ENCODE measurements around the gene DARS1.
"Not testable (repeated sequence)": the region's sequence is repeated elsewhere in the genome, so short reads cannot be mapped to it uniquely, and the experiment has no call there.

Gene DARS1

DNA sequence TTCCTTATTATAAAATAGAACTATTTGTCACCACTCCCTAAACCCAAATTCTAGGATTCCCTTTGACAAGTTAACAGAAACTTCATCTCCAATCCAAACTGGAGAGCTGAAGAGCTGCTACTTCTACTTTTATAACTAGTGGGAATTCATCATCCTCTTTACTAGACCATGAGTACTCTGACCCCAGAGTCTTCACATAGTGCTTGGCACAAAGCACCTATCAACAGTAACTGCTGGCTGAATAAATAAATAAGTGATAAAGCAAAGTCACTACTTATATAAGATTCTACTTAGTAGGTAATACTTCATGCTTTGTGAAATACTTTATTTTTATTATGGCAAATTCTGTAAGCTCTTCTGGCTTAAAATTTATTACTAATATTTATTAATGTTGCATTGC lies 49.5 kb downstream of the DARS1 start:
- DNase-seq: no peak

DNA sequence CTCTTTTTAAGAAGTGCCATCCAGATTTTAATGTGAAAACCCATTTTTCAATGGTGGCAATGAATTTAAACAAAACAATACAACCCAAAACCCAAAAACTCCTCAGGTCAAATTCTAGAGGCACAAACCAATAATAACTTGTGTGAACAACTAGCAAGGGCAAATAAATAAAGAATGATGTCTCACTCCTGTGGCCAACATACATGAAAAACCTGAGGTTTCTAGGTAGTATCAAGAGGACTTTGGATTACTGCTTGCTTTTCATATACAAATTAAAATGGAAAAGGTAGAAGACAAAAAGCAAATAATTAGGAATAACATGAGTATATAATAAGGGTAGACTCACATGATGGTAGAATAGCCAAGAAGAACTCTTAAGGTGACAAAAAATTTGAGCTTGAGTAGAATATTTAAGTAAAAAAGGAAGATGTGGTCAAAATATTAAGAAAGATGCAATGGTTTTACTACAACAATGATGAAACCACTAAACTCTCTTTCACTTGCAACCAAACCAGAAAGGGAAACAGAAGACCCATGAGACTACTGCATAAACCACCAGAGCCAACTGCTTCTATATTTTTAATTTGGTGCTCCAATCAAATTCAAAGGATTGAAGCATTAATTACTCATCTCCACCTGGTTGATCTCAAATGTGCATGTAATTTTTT lies 53.5 kb downstream of the DARS1 start:
- no peak for DNase-seq

- DNase-seq: no peak
Measured at GRCh38 chr2:135926605-135927004, 58.8 kb downstream of the DARS1 start.

GRCh38 chr2:135925571-135925970 lies 59.9 kb downstream of the DARS1 start:
- DNase-seq: no peak

- no peak for DNase-seq
Measured at GRCh38 chr2:135916207-135916606, 69.2 kb downstream of the DARS1 start.

- no peak for DNase-seq
Measured at GRCh38 chr2:135914485-135914884, 70.9 kb downstream of the DARS1 start.

- no peak for DNase-seq
Measured at GRCh38 chr2:135913727-135914365, 71.6 kb downstream of the DARS1 start.

DNA sequence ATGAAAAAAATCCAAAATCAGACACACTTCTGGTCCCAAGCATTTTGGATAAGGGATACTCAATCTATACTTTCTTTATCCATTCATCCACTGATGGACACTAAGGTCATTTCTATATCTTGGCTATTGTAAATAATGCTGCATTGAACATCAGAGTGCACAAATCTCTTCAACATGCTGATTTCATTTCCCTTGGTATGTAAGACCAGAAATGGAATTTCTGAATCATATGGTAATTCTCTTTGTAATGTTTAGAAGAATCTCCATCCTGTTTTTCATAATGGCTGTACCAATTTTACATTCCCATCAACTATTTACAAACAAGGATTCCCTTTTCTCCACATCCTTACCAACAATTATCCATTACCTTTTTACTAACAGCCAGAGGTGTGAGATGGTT lies 75.5 kb downstream of the DARS1 start:
- no peak for DNase-seq

GRCh38 chr2:135905679-135906078 lies 79.7 kb downstream of the DARS1 start:
- DNase-seq: no peak

DNA sequence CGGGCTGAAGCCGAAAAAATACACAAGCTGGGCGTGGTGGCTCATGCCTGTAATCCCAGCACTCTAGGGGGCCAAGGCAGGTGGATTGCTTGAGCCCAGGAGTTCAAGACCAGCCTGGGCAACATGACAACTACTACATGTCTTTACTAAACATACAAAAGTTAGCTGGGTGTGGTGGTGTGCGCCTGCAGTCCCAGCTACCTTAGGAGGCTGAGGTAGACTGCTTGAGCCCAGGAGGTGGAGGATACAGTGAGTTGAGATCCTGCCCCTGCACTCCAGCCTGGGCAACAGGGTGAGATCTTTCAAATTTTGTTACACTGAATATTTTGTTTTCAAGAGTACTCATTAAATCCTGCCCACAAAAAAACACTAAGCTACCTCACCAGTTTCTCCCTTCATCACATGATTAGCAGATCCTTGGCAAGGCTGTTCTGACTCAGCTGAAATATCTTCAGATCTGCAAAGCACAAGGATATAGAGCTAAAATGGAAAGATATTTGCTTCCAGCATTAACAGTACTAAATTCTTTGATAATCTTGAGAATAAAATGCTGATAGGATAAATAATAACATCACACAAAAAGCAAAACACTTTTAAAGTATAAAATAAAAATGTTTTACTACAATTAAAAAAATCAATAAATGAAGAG lies 81.0 kb downstream of the DARS1 start:
- no peak for DNase-seq

GRCh38 chr2:135903650-135904049 lies 81.8 kb downstream of the DARS1 start:
- no peak for DNase-seq

DNA sequence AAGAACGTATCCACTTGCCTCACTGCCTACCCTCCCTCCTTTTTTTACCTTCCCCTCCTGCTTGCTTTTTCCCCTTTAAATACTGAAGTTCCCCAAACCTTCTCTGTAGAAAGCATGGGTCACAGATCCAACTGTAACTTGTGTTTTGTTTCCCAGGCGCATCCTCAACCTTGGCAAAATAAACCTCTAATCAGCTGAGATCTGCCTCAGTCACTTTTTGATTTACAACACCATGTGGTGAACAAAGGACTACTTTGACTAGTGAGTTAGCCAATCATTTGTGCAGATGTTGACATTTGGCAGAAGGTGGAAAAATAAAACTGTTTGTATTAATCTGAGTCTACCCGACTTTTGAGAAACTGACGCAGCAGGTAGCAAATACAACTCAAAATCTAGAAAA lies 85.9 kb downstream of the DARS1 start:
- DNase-seq: no peak

GRCh38 chr2:135898234-135898786 lies 87.1 kb downstream of the DARS1 start:
- no peak for DNase-seq

GRCh38 chr2:135894930-135895329 lies 90.5 kb downstream of the DARS1 start:
- no peak for DNase-seq

GRCh38 chr2:135893374-135893794 lies 92.0 kb downstream of the DARS1 start:
- DNase-seq: no peak

DNA sequence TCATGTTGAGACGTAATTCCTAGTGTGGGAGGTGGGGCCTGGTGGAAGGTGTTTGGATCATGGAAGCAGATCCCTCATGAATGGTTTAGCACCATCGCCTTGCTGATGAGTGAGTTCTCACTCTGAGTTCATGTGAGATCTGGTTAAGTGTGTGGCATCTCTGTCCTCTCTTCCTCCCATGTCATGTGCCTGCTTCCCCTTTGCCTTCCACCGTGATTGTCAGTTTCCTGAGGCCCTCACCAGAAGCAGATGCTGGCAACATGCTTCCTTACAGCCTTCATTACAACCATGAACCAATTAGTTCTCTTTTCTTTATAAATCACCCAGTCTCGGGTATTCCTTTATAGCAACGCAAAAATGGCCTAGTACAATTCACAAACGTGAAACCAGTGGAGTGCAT lies 94.6 kb downstream of the DARS1 start:
- no peak for DNase-seq

GRCh38 chr2:135890149-135890548 lies 95.3 kb downstream of the DARS1 start:
- no peak for DNase-seq

DNA sequence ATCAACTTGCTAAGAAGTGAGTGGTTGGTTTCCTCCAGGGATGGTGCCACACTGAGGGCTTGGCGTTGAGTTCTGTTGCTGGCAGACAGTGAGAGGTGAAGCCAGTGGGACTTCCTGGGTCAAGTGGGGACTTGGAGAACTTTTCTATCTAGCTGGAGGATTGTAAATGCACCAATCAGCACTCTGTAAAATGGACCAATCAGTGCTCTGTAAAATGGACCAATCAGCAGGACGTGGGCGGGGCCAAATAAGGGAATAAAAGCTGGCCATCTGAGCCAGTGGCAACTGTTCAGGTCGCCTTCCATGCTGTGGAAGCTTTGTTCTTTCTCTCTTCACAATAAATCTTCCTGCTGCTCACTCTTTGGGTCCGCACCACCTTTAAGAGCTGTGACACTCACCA lies 96.8 kb downstream of the DARS1 start:
- DNase-seq: not testable (repeated sequence)

GRCh38 chr2:135885709-135886108 lies 99.7 kb downstream of the DARS1 start:
- no peak for DNase-seq

- DNase-seq: no peak
Measured at GRCh38 chr2:135882415-135882814, 103.0 kb downstream of the DARS1 start.

GRCh38 chr2:135876770-135877169 lies 108.7 kb downstream of the DARS1 start:
- peak; percentile 63 for DNase-seq

- DNase-seq: peak; percentile 99
Measured at GRCh38 chr2:135876066-135876711, 109.2 kb downstream of the DARS1 start, which contains the start of gene MCM6. TSS of gene MCM6 (minus strand) at chr2:135876443. CDS start at chr2:135876365, 78 bp downstream.

DNA sequence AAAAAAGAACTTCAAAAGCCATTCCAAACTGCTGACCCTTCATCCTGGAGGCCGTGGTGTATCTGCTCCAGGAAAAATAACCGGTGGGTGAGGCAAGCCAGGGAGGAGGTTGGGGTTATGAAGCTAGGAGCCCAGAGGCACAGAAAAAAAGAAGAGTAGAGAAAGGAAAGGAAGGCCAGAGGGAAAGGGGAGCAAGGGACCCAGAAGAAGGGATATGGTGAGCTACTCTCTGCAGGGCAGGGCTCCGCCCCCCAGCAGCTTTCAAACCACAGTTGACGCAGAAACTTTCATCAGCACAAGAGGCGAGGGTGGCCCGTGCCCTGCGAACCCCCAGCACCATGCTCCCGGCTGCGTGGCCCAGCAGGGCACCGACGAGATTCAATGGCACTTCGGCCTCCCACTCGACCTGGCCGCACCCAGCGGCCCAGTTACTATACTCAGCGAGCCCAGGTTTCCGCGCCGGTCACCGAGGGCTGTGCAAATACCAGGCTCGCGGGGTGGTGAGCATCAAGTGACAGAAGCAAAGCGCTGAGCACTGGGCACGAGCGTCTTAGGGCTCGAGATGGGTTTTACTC lies 109.8 kb downstream of the DARS1 start:
- DNase-seq: peak; percentile 88
